ENCODE data around the gene SMAD6. TPM values are rescaled to one million over a fixed set of nuclear protein-coding genes. Genes with fewer than 3 reads are reported as not detected.

Gene SMAD6
- total and polyA plus RNA-seq, 9 of the 15 experiments (the other 6 are each of a cell fraction or from before 2014, with no cell fraction given) = 0.10 to 15.5 (median 3.7) TPM

GRCh38 chr15:66670762-66671580, 31.1 kb upstream of the SMAD6 start:
- WGBS (ENCODE audit: insufficient coverage, low coverage, missing lambda C conversion rate) = 50% methylated on average over 17 of the region's 23 CpGs
- Histone ChIP-seq H3K4me3 (no peak overlapping the region), H3K36me3 (ENCODE audit: control insufficient read depth, insufficient read depth, low read length) (peaks cover 80% of the 10 kb centered on the region), H3K4me1 (replicated peaks in 1 of 2; ENCODE audit: control insufficient read depth in 2 of 2, insufficient read depth in 2 of 2, low read length in 2 of 2) (peaks cover 19 to 28% of the 10 kb centered on the region in 2 experiments), H3K9ac (ENCODE audit: insufficient read depth in 1 of 2, low read depth in 2 of 2, low read length in 2 of 2) (no peak overlapping the region), H4K20me1 (replicated peaks; ENCODE audit: control insufficient read depth, insufficient read depth, low read length) (peaks cover 3% of the 10 kb centered on the region; the same call in 1 of the 2 replicates), H3K27me3 (ENCODE audit: control insufficient read depth in 2 of 2, insufficient read depth in 2 of 2, low read length in 2 of 2) (no peaks in the 10 kb centered on the region), H2AFZ (ENCODE audit: low read depth, low read length) (no peak overlapping the region), H3K79me2 (ENCODE audit: control insufficient read depth, insufficient read depth, low read length) (peaks cover 33% of the 10 kb centered on the region), H3K4me2 (ENCODE audit: insufficient read depth, low read length) (0 out of 2 replicates have a peak overlapping the region, but pooled peaks have one; percentile 1), H3K9me1 (ENCODE audit: control insufficient read depth, insufficient read depth, low read length) (no peaks in the 10 kb centered on the region), H3K9me3 (replicated peaks; ENCODE audit: control insufficient read depth, insufficient read depth, low read depth, low read length) (no peaks in the 10 kb centered on the region; the same call in 1 of the 2 replicates), H3K27ac (ENCODE audit: extremely low read depth, low read depth, low read length) (peak overlapping the region; percentile 48; the same call in 2 of the 3 replicates)
- DNase-seq (ENCODE audit: extremely low read depth in 1 of 4, low spot score in 3 of 4) (peak; percentile 76 to 94 (median 92)), FAIRE-seq (no peak), ATAC-seq (peak; percentile 78)
- ChIA-PET CTCF (ENCODE audit: low intra/inter-chr PET ratio) (no interaction called here), POLR2A (interaction anchor here (0.8 to 1.6 kb wide), 2 partner anchors 9 to 21 kb away, joined by 5 to 7 read pairs; no protein-coding TSS in a partner anchor)
- intact Hi-C loops (cut with micrococcal nuclease) = loop anchor here (5.0 kb wide), 1 partner anchor 44 kb away; no protein-coding TSS in a partner anchor
- BruUV-seq (replicated peaks) = no TSS peak
- in situ Hi-C loops (cut with MboI) = no loop called here
- TF ChIP-seq ZNF445 (CRISPR knock-in tag; IDR thresholded peaks at IDR 0.05; ENCODE audit: low read depth) (no peak), ZNF146 (CRISPR knock-in tag; IDR thresholded peaks at IDR 0.05; ENCODE audit: unreplicated experiment) (no peak), HDAC2 (IDR thresholded peaks at IDR 0.05) (peak; percentile 76; the same call in 1 of the 2 replicates), ZNF212 (CRISPR knock-in tag; IDR thresholded peaks at IDR 0.05) (no peak), HEY1 (CRISPR knock-in tag; IDR thresholded peaks at IDR 0.05; ENCODE audit: borderline replicate concordance) (no peak), BRD9 (IDR thresholded peaks at IDR 0.05; ENCODE audit: low read depth, partially characterized antibody) (peak; percentile 27), ZNF830 (CRISPR knock-in tag; IDR thresholded peaks at IDR 0.05) (no peak), NBN (IDR thresholded peaks at IDR 0.05; ENCODE audit: low read depth) (no peak), RFX7 (CRISPR knock-in tag; IDR thresholded peaks at IDR 0.05) (no peak), ERF (CRISPR knock-in tag; IDR thresholded peaks at IDR 0.05) (no peak), CBX1 (IDR thresholded peaks at IDR 0.05; ENCODE audit: low read depth) (0 out of 2 replicates have a peak, but pooled peaks have one; percentile 7), HDAC8 (tag; IDR thresholded peaks at IDR 0.05) (no peak), HINFP (tag; conservative IDR thresholded peaks at IDR 0.05; ENCODE audit: low read depth) (no peak), ZNF133 (CRISPR knock-in tag; IDR thresholded peaks at IDR 0.05) (no peak), PHTF2 (CRISPR knock-in tag; IDR thresholded peaks at IDR 0.05) (no peak), ARID2 (IDR thresholded peaks at IDR 0.05) (no peak), FOXA3 (CRISPR knock-in tag; conservative IDR thresholded peaks at IDR 0.05 in 1 of 2, IDR thresholded peaks at IDR 0.05 in 1 of 2) (no peak; a peak in 1 of 4 replicates)
- TF ChIP-seq, protein P1, sequence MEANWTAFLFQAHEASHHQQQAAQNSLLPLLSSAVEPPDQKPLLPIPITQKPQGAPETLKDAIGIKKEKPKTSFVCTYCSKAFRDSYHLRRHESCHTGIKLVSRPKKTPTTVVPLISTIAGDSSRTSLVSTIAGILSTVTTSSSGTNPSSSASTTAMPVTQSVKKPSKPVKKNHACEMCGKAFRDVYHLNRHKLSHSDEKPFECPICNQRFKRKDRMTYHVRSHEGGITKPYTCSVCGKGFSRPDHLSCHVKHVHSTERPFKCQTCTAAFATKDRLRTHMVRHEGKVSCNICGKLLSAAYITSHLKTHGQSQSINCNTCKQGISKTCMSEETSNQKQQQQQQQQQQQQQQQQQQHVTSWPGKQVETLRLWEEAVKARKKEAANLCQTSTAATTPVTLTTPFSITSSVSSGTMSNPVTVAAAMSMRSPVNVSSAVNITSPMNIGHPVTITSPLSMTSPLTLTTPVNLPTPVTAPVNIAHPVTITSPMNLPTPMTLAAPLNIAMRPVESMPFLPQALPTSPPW (CRISPR knock-in tag; IDR thresholded peaks at IDR 0.05) = peak; percentile 80

All from K562 (cell line).